Liver (tissue), 9 donors: ENCODE results near the gene PIH1D2. TPM values are rescaled to one million over a fixed set of nuclear protein-coding genes. Genes with fewer than 3 reads are reported as not detected.

Experiments used
- DNase-seq: peaks from one replicate; pipeline ENCODE4 v3.0.0-alpha.2; 2017; ENCODE audit warnings: low spot score
- H3K27ac ChIP-seq, 2 donors: one replicate each; pipeline ENCODE4 v1.7.0; 2013; ENCODE audit warnings: inconsistent platforms in 2 of 2, low read length in 2 of 2, control low read depth in 1 of 2, low read depth in 1 of 2, mild to moderate bottlenecking in 1 of 2
- H3K27me3 ChIP-seq, 4 donors: one replicate each; pipeline versions ENCODE4 v1.6.1 to v1.7.0; 2013; ENCODE audit warnings: low read length in 3 of 4, inconsistent platforms in 1 of 4, mild to moderate bottlenecking in 1 of 4, moderate library complexity in 1 of 4; ENCODE audit not compliant: control insufficient read depth in 4 of 4, insufficient read depth in 4 of 4
- H3K36me3 ChIP-seq, 4 donors: one replicate each; pipeline versions ENCODE4 v1.6.1 to v1.7.0; 2013; ENCODE audit warnings: low read length in 3 of 4, mild to moderate bottlenecking in 3 of 4, low read depth in 1 of 4, moderate library complexity in 1 of 4; ENCODE audit not compliant: control insufficient read depth in 4 of 4, insufficient read depth in 3 of 4
- H3K4me1 ChIP-seq, 4 donors: one replicate each; pipeline versions ENCODE4 v1.6.1 to v1.7.0; 2013; ENCODE audit warnings: low read length in 3 of 4, mild to moderate bottlenecking in 3 of 4, moderate library complexity in 1 of 4; ENCODE audit not compliant: control insufficient read depth in 4 of 4, insufficient read depth in 4 of 4
- H3K4me3 ChIP-seq, 3 donors: one replicate each; pipeline versions ENCODE4 v1.6.1 to v1.7.0; 2013; ENCODE audit warnings: low read length in 3 of 3, control low read depth in 1 of 3, low read depth in 1 of 3, mild to moderate bottlenecking in 1 of 3
- H3K9ac ChIP-seq, 2 donors: one replicate each; pipeline ENCODE4 v1.7.0; 2013; ENCODE audit warnings: low read length in 2 of 2, mild to moderate bottlenecking in 2 of 2, moderate library complexity in 2 of 2, control low read depth in 1 of 2, low read depth in 1 of 2
- H3K9me3 ChIP-seq, 4 donors: one replicate each; pipeline versions ENCODE4 v1.6.1 to v1.7.0; 2013; ENCODE audit warnings: low read length in 3 of 4; ENCODE audit not compliant: control insufficient read depth in 4 of 4
- ATF3 ChIP-seq: IDR thresholded peaks from 2 replicates; pipeline ENCODE4 v1.6.1; 2016; ENCODE audit warnings: antibody characterized with exemption
- CTCF ChIP-seq: fragments of 150-350 bp; IDR thresholded peaks from 2 replicates; pipeline ENCODE4 v1.5.1; 2017; ENCODE audit warnings: improper control_type of control experiment, low read depth, low read length; ENCODE audit not compliant: missing input control
- EGR1 ChIP-seq, 2 donors: IDR thresholded peaks; 2 replicates each; pipeline ENCODE4 v1.6.1; 2016 to 2018; ENCODE audit warnings: antibody characterized with exemption in 2 of 2, low read depth in 2 of 2
- FOXA1 ChIP-seq: IDR thresholded peaks from 2 replicates; pipeline ENCODE4 v1.6.1; 2016; ENCODE audit warnings: antibody characterized with exemption
- FOXA2 ChIP-seq: IDR thresholded peaks from 2 replicates; pipeline ENCODE4 v1.6.1; 2016; ENCODE audit warnings: antibody characterized with exemption
- GABPA ChIP-seq, 2 donors: IDR thresholded peaks in 1 of 2; conservative IDR thresholded peaks in 1 of 2; 2 replicates each; pipeline ENCODE4 v1.6.1; 2016; ENCODE audit warnings: antibody characterized with exemption in 2 of 2, mild to moderate bottlenecking in 1 of 2, moderate library complexity in 1 of 2
- HNF4A ChIP-seq, 2 donors: conservative IDR thresholded peaks; 2 replicates each; pipeline ENCODE4 v1.6.1; 2016; ENCODE audit warnings: antibody characterized with exemption in 2 of 2, mild to moderate bottlenecking in 2 of 2
- HNF4G ChIP-seq: IDR thresholded peaks from 2 replicates; pipeline ENCODE4 v1.6.1; 2016; ENCODE audit warnings: antibody characterized with exemption
- JUND ChIP-seq, 2 donors: IDR thresholded peaks; 2 replicates each; pipeline ENCODE4 v1.6.1; 2016; ENCODE audit warnings: antibody characterized with exemption in 2 of 2
- MAX ChIP-seq: IDR thresholded peaks from 2 replicates; pipeline ENCODE4 v1.6.1; 2016; ENCODE audit warnings: antibody characterized with exemption
- NR2F2 ChIP-seq: IDR thresholded peaks from 2 replicates; pipeline ENCODE4 v1.6.1; 2016; ENCODE audit warnings: antibody characterized with exemption
- RAD21 ChIP-seq, 2 donors: IDR thresholded peaks; 2 replicates each; pipeline ENCODE4 v1.6.1; 2016; ENCODE audit warnings: antibody characterized with exemption in 2 of 2, mild to moderate bottlenecking in 2 of 2
- REST ChIP-seq: IDR thresholded peaks from 2 replicates; pipeline ENCODE4 v1.6.1; 2016; ENCODE audit warnings: antibody characterized with exemption, mild to moderate bottlenecking
- RXRA ChIP-seq, 2 donors: IDR thresholded peaks; 2 replicates each; pipeline ENCODE4 v1.6.1; 2017 to 2018; ENCODE audit warnings: antibody characterized with exemption in 2 of 2, mild to moderate bottlenecking in 1 of 2
- SP1 ChIP-seq: IDR thresholded peaks from 2 replicates; pipeline ENCODE4 v1.6.1; 2018; ENCODE audit warnings: antibody characterized with exemption, mild to moderate bottlenecking
- TAF1 ChIP-seq: conservative IDR thresholded peaks from 2 replicates; pipeline ENCODE4 v1.6.1; 2016; ENCODE audit warnings: antibody characterized with exemption, mild to moderate bottlenecking
- YY1 ChIP-seq: IDR thresholded peaks from 2 replicates; pipeline ENCODE4 v1.6.1; 2016; ENCODE audit warnings: antibody characterized with exemption, mild to moderate bottlenecking
- ZBTB33 ChIP-seq: IDR thresholded peaks from 2 replicates; pipeline ENCODE4 v1.6.1; 2016; ENCODE audit warnings: antibody characterized with exemption
- WGBS: extraction: QIAGEN DNeasy Blood & Tissue Kit; methylation state at CpG from one replicate; pipeline ENCODE4 v1.1.7; 2013; 5-methylcytosine and 5-hydroxymethylcytosine counted together
- polyA plus RNA-seq, 2 donors: library from polyadenylated mRNA; stranded (reverse) in 1 of 2; unstranded in 1 of 2; fragments of 200-250 nt in 1 of 2; fragments of >200 nt in 1 of 2; fragmentation: Nextera tagmentation in 1 of 2; extraction: Ambion mirVana in 1 of 2; gene quantifications; one replicate each; pipeline versions ENCODE4 v1.2.1 to v1.2.3, GENCODE V29; 2013 to 2015
- total RNA-seq, 2 donors: library from RNA; depleted of rRNA; stranded (reverse); fragments of >200 nt; gene quantifications; one replicate each; pipeline ENCODE4 v1.2.3, GENCODE V29; 2014
- donor health status: healthy.
- donor health status: healthy.
- donor health status: healthy.
- donor health status: healthy.
- donor health status: healthy.

PIH1D2 gene
- total and polyA plus RNA-seq, 4 donors: 0.25 to 0.52 (median 0.43) TPM

- WGBS: 5% methylated on average over 19 of the region's 19 CpGs
- H3K27me3 ChIP-seq: no peaks in the 10 kb centered on the region
- H3K4me3 ChIP-seq: peak overlapping the region; percentile 70 to 99 (median 80)
- H3K27ac ChIP-seq: peak overlapping the region; percentile 50 to 58
- peaks cover 3 to 26% (median 21%) of the 10 kb centered on the region in 4 donors for H3K4me1 ChIP-seq
- TF ChIP-seq TAF1 (no peak), RAD21 (IDR thresholded peaks at IDR 0.05) (no peak), RXRA (IDR thresholded peaks at IDR 0.05) (no peak), JUND (IDR thresholded peaks at IDR 0.05) (no peak), EGR1 (IDR thresholded peaks at IDR 0.05; ENCODE audit: low read depth in 2 of 2) (no peak), NR2F2 (no peak), FOXA2 (no peak), HNF4G (no peak), REST (no peak), CTCF (no peak), ZBTB33 (no peak), ATF3 (no peak), YY1 (no peak), SP1 (no peak), GABPA (IDR thresholded peaks at IDR 0.05 in 1 of 2, conservative IDR thresholded peaks at IDR 0.05 in 1 of 2) (no peak), FOXA1 (no peak), HNF4A (conservative IDR thresholded peaks at IDR 0.05) (no peak), MAX (no peak)
- no peak for DNase-seq
- peak overlapping the region; percentile 39 to 89 for H3K9ac ChIP-seq
- no peaks in the 10 kb centered on the region for H3K9me3 ChIP-seq
- peaks cover 10 to 50% (median 41%) of the 10 kb centered on the region in 4 donors for H3K36me3 ChIP-seq
Measured at GRCh38 chr11:112085822-112086421, 12.1 kb upstream of the PIH1D2 start.
